ENCODE results near the gene BCAT1.
"Not testable (repeated sequence)": the region's sequence is repeated elsewhere in the genome, so short reads cannot be mapped to it uniquely, and the experiment has no call there.

BCAT1 gene

GRCh38 chr12:24948757-24949722, at the start of gene BCAT1:
BCAT1 (minus strand) TSS chr12:24949101; CDS start chr12:24948932, 169 bp downstream.
- DNase-seq = peak; percentile 31

DNA sequence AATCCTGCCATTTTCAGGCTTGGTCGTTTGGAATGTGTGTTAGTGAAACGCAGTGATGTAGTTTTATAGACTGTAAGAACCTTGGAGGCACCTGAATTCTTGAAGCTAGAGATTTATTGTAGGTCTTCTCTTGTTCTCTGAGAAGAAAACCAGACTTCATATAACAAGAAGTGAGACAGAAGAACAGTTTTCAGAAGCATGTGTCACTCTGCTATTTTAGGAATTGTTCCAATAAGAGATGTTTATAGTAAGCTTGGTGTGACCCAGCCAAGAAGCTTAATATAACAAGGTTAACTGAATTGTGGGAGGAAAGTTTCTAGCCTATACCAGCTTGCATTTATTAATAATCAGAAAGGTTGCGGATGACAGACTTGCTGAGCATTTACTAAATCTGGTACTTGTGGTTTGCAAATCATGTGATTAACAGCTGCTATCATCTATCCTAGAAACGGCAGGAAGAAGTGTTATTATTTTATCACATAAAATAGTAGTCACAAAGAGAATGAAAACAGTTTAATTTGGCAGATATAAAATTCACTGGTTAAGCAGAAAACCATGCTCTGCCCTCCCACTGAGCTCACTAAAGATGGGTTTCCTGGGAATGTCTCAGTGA, 49.2 kb upstream of the BCAT1 start:
- no peak for DNase-seq

- no peak for DNase-seq
Observed at GRCh38 chr12:24997496-24997895, 48.6 kb upstream of the BCAT1 start.

- DNase-seq = no peak
Observed at GRCh38 chr12:24996820-24997219, 47.9 kb upstream of the BCAT1 start.

DNA sequence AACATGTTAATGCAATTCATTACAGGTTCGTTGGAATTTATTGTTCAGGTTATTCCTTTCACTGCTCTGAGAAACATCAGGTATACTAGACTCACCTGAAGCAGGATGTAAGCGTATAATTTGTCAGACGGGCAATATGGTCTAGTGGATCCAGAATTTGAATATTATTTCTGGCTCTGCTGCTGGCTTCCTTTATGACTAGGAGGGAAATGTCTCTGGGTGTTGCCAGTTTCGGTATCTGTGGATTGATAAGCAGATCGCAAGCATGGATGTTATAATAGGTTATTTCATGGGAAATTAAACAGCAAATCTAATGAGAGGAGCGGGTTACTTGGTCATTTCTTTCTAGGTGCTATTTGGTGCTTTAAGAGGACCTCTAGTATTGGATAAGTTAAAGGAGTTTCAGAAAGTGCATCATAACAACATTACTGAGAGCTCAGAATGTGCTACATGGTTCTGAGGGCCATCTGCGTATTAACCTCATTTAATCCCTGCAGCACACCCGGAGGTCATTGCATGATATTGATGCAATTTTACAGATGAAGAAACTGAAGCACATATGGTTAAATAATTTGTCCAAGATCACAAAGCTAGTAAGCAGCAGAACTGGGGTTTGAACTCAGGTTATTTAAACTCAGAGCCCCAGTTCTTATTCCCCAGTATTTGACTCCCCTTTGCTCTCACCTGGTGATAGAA, 47.3 kb upstream of the BCAT1 start:
- no peak for DNase-seq

DNA sequence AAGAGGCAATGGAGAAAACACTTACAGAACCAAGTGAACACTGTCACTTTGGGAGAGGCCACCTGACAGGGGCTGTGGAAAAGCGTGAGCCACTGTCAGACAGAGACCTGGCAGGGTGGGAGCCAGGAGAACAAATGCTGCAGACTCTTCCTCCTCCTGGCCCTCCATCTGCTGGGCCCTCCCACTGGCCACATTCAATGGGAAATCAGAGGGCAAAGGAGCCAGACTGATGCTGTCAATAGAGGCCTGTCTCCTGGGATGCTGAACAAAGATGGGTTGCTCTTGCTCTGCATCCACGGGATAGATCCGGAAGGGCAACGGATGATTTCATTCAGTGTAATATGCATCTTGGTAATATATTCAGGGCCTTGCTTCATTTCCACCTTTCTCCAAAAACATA, 44.9 kb upstream of the BCAT1 start:
- DNase-seq = no peak

DNA sequence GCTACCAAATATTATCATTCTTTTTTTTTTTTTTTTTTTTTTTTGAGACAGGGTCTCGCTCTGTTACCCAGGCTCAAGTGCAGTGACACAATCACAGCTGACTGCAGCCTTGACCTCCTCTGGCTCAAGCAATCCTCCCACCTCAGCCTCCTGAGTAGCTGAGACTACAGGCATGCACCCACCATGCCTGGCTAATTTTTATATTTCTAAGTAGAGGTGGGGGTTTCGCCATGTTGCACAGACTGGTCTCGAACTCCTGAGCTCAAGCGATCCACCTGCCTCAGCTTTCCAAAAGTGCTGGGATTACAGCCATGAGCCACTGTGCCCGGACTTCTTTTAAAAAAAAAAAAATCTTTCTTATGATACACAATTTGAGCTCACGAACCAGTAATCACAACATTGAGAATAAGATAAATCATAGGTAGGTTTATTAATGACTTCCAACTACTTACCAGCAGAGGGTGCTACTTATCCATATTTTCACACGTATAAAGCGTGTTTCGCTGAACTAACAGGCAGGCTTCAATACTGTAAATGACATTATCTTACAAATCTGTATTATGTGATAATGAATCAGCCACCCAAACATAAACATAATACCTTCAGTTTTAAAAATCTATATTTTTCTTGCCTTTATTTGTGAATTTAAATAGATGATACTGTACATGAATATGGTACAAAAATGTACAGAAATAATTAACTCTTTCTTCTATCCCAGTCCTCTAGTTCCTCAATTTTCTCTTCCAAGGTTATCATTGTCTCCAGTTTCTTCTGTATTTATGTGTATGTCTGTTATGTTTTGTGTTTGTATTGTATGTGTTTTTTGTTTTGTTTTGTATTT, 42.5 kb upstream of the BCAT1 start:
- peak; percentile 0 for DNase-seq

DNA sequence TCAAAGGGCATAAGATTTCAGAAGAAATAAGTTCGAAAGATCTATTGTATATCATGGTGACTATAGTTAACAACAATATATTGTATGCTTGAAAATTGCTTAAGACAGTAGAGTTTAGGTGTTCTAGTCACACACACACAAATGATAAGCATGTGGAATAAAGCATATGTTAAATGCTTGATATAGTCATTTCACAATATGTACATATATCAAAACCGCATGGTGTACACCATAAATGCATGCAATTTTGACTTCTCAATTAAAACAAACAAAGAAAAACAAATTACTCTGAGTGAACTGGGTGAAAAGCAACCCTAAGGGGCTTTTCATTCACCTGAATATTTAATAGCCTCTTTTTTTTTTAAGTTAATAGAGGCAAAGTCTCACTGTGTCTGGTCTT, 40.3 kb upstream of the BCAT1 start:
- DNase-seq = no peak

GRCh38 chr12:24982250-24982649, 33.3 kb upstream of the BCAT1 start:
- DNase-seq = no peak

DNA sequence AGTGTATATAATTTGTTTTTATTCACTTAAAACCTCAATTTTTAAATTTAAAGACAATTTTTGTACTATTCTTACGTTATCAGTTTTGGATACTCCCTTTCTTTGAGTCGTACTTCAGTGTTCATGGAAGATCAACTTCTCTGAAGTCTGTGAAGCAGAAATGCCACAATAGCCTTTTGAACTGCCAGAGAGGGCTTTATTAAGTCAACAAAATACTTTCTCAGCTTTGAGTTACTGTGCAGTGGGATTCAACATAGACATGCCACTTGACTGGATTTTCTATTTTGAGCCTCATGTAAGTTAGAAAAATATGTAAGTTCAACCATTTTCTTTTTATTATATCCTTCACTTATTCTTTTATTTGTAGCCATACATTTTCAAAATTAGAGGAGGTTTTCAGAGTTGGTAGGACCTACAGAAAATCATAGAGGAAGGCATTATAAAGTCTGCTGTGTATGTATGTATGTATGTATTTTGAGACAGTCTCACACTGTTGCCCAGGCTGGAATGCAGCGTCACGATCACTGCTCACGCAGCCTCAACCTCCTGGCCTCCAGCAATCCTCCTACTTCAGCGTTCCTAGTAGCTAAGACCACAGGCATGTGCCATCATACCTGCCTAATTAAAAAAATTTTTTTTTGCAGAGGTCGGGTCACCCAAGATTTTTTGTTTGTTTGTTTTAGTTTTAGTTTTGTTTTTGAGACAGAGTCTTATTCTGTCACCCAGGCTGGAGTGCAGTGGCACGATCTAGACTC, 31.3 kb upstream of the BCAT1 start:
- DNase-seq = no peak

GRCh38 chr12:24979329-24979728, 30.4 kb upstream of the BCAT1 start:
- peak; percentile 19 for DNase-seq

DNA sequence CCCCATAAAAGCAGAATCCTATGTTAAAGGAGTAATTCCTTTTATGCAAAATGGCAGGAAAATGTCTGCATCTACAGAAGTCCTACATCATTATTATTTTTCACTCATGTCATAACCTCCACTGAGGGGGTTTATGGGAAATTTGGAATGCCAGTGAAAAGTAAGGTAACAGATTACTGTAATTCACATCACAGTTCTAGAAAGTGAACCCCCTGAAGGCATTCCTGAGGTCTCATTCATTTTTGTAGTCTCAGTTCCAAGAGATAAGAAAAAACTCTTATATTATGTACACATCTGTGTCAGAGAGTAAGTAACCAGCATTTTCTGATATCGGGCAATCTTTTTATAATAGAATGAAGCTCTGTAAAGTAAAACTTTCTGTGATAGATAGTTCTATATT, 28.8 kb upstream of the BCAT1 start:
- DNase-seq = no peak

DNA sequence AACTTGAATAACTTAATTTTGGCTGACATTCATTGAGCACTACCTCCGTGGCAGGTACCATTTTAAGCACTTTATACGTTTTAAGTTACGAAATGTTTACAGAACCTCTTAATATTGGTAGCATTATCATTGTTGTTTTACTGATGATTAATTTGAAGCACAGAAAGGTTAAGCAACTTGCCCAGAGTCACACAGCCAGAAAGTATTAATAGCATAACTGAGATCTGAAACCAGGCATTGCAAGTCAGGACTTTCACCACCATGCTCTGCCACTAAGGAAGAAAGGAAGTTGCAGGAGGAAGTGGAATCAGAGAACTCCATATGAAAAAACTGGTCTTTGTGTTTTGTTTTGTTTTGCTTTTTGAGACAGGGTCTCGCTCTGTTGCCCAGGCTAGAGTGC, 28.2 kb upstream of the BCAT1 start:
- no peak for DNase-seq

GRCh38 chr12:24975425-24975824, 26.5 kb upstream of the BCAT1 start:
- DNase-seq = no peak

GRCh38 chr12:24974216-24974615, 25.3 kb upstream of the BCAT1 start:
- no peak for DNase-seq

GRCh38 chr12:24972078-24972477, 23.2 kb upstream of the BCAT1 start:
- DNase-seq = no peak

DNA sequence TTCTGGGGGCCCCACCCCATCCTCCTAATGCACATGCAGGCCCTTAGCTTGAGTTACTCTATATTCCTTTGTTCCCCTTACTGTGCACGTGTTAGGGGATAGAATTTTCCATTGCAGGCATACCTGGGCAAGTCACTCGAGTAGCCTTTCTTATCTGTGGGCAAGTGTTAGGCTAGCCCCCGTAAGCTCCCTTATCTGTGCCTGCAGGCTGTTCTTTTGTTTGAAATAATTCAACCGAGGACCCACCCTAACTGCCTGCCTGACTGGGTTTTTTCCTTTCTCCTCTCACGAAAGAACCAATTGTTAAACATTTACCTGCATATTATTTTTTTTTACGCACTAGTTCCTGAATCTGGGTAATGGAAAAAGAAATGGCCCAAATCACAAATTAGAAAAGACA, 21.3 kb upstream of the BCAT1 start:
- no peak for DNase-seq

DNA sequence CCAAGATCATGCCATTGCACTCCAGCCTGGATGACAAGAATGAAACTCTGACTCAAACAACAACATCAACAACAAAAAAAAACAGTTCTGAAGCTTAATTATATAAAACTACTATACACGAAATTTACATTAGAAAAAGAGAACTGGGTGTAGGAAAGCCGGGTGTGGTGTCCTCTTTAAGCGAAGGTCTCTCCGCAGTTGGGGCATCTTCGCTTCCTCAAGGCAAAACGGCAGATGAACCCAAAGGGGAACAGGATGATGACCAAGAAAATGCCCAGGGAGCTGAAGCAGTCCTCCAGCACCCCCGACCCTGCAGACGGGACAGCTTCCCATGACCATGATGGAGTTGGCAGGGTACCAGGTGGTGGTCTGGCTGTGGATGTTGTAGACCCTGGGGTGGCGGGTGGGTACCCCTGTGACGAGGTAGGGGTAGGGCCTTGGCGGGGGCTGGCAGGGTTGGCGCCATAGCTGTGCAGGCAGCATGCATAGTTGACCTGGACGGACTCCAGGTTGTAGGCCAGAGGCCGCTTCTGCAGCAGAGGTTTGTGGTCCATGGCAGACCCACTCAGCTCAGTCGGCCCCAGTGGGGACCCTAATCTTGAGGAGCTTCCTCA, 18.2 kb upstream of the BCAT1 start:
- no peak for DNase-seq

GRCh38 chr12:24964342-24964741, 15.4 kb upstream of the BCAT1 start:
- no peak for DNase-seq

- no peak for DNase-seq
Observed at GRCh38 chr12:24960222-24960855, 11.4 kb upstream of the BCAT1 start.

GRCh38 chr12:24956351-24956750, 7.5 kb upstream of the BCAT1 start:
- DNase-seq = not testable (repeated sequence)

Data from GF-D8 (cell line).